OCI-M2 (cell line): ENCODE data around the gene BRSK1.
A peak's percentile ranks its signal among the peaks of the same experiment; 100 is the strongest.

Source experiments
- DNase-seq: peaks from one replicate; lab custom pipeline; 2025; ENCODE audit not compliant: unreplicated experiment; lab: John Stamatoyannopoulos, UW

Gene BRSK1

GRCh38 chr19:55273978-55274707, 9.7 kb upstream of the BRSK1 start:
- no peak for DNase-seq

- DNase-seq = no peak
These were observed 7.7 kb upstream of the BRSK1 start for GRCh38 chr19:55275851-55276719.

GRCh38 chr19:55276720-55277430, 6.9 kb upstream of the BRSK1 start:
- no peak for DNase-seq

- no peak for DNase-seq
These were observed 6.3 kb upstream of the BRSK1 start for GRCh38 chr19:55277494-55277893.

- no peak for DNase-seq
These were observed 5.2 kb upstream of the BRSK1 start for GRCh38 chr19:55278391-55279135.

- DNase-seq = no peak
These were observed 4.5 kb upstream of the BRSK1 start for GRCh38 chr19:55279340-55279739.

- DNase-seq = peak; percentile 88
These were observed 3.8 kb upstream of the BRSK1 start, which contains the start of gene HSPBP1 for GRCh38 chr19:55279770-55280643. Gene HSPBP1, minus strand, starts transcription at chr19:55280110. Its CDS starts 502 bp downstream, at chr19:55279608.

- DNase-seq = no peak
These were observed 735 bp downstream of the BRSK1 start for GRCh38 chr19:55284405-55285058.

- no peak for DNase-seq
These were observed 1.6 kb downstream of the BRSK1 start for GRCh38 chr19:55285229-55285890.

GRCh38 chr19:55287361-55288079, 3.7 kb downstream of the BRSK1 start:
- DNase-seq = no peak

- DNase-seq = no peak
These were observed 5.5 kb downstream of the BRSK1 start for GRCh38 chr19:55289117-55289796.

GRCh38 chr19:55297267-55297666, 13.5 kb downstream of the BRSK1 start:
- DNase-seq = no peak

- no peak for DNase-seq
These were observed 16.2 kb downstream of the BRSK1 start for GRCh38 chr19:55299991-55300390.

GRCh38 chr19:55300886-55301458, 17.2 kb downstream of the BRSK1 start:
- no peak for DNase-seq

GRCh38 chr19:55301459-55302317, 17.9 kb downstream of the BRSK1 start:
- DNase-seq = peak; percentile 94

GRCh38 chr19:55302318-55302703, 18.5 kb downstream of the BRSK1 start:
- no peak for DNase-seq
